Measurements from ENCODE around the gene TRAM2. TPM values are rescaled to one million over a fixed set of nuclear protein-coding genes. Genes with fewer than 3 reads are reported as not detected.

The TRAM2 gene
- polyA plus RNA-seq, 4 donors: 2.7 to 66.0 (median 8.5) TPM

DNA sequence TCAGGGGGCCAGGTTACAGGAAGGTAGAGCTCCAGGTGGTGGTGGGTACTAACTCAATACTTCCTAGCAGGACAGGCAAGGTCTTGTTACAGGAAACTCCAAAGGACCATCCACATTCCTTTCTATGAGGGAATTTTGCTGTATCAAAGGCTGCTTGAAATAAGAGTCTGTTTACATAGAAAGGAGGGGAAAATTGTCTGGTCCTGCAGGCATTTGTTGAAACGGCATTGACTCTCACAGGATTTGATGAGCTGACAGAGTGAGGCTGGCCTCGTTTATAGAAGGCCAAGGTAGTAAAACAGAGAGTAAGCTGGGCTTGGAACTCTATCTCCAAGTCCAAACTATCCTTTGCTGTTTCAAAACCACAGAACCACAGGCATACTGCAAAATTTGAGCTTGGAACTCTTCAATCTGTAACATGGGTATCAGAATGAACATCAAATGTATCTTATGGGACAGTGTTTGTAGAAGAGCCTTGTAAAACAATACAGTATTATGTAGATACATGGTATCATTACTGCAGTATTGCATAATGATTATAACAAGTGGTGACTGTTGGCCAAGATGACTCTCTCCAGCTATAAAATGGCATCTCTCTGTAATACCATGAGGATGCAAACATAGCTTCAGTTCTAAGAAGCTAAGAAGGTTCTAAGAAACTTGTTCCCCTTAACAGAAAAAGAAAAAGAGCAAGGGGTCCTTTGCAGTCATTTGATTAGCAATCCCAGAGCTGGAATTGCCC is 61.5 kb downstream of the TRAM2 start:
- Histone ChIP-seq H3K4me1 (ENCODE audit: control insufficient read depth in 3 of 3, insufficient read depth in 2 of 3, low read depth in 1 of 3, low read length in 2 of 3) (peaks cover 6 to 18% (median 13%) of the 10 kb centered on the region in 3 donors), H3K4me3 (ENCODE audit: low read depth in 1 of 3, low read length in 3 of 3) (no peak overlapping the region), H3K27me3 (ENCODE audit: control insufficient read depth in 3 of 3, insufficient read depth in 3 of 3, low read length in 3 of 3) (no peaks in the 10 kb centered on the region), H3K36me3 (ENCODE audit: control insufficient read depth in 3 of 3, insufficient read depth in 2 of 3, low read depth in 1 of 3, low read length in 3 of 3) (peaks cover 2 to 63% (median 14%) of the 10 kb centered on the region in 3 donors), H3K27ac (ENCODE audit: low read depth in 1 of 3, low read length in 2 of 3) (no peak overlapping the region), H3K9me3 (ENCODE audit: control insufficient read depth in 2 of 2, insufficient read depth in 1 of 2, low read depth in 1 of 2, low read length in 1 of 2) (no peaks in the 10 kb centered on the region)
- FAIRE-seq: no peak
- no peak for DNase-seq
- 73 to 83% (median 83%) methylated on average over 2 of the region's 2 CpGs for WGBS, 3 donors

DNA sequence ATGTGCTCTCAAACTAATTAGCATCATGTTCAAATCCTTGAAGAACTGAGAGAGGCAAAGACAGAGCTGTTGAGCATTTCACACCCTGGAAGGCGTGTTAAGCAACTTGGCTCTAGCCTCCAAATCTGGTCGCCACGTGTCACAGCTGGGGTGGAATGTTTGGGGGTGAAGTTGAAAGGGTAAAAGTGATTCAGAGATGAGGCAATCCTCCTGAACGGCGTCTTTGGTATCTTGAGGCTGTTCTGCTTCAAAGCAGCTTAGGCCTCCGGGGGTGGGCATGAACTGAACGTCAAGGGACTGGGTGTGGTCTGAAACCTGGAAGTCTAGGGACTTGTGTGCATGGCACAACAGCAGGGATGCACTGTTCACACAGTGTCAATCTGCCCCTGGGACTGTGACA is 62.3 kb downstream of the TRAM2 start:
- H3K36me3 ChIP-seq (ENCODE audit: control insufficient read depth in 3 of 3, insufficient read depth in 2 of 3, low read depth in 1 of 3, low read length in 3 of 3): peaks cover 2 to 66% (median 18%) of the 10 kb centered on the region in 3 donors
- H3K27me3 ChIP-seq (ENCODE audit: control insufficient read depth in 3 of 3, insufficient read depth in 3 of 3, low read length in 3 of 3): no peaks in the 10 kb centered on the region
- WGBS, 3 donors: 61 to 80% (median 70%) methylated on average over 7 of the region's 7 CpGs
- peak overlapping the region in 1 of 3 donors; percentile 21 for H3K27ac ChIP-seq (ENCODE audit: low read depth in 1 of 3, low read length in 2 of 3)
- no peaks in the 10 kb centered on the region for H3K9me3 ChIP-seq (ENCODE audit: control insufficient read depth in 2 of 2, insufficient read depth in 1 of 2, low read depth in 1 of 2, low read length in 1 of 2)
- DNase-seq (no peak), FAIRE-seq (no peak)
- H3K4me1 ChIP-seq (ENCODE audit: control insufficient read depth in 3 of 3, insufficient read depth in 2 of 3, low read depth in 1 of 3, low read length in 2 of 3): peaks cover 6 to 18% (median 10%) of the 10 kb centered on the region in 3 donors
- no peak overlapping the region for H3K4me3 ChIP-seq (ENCODE audit: low read depth in 1 of 3, low read length in 3 of 3)

GRCh38 chr6:52513896-52514295 is 63.0 kb downstream of the TRAM2 start:
- H3K9me3 ChIP-seq (ENCODE audit: control insufficient read depth in 2 of 2, insufficient read depth in 1 of 2, low read depth in 1 of 2, low read length in 1 of 2): no peaks in the 10 kb centered on the region
- H3K4me3 ChIP-seq (ENCODE audit: low read depth in 1 of 3, low read length in 3 of 3): no peak overlapping the region
- 88 to 93% (median 93%) methylated on average over 4 of the region's 4 CpGs for WGBS, 3 donors
- no peaks in the 10 kb centered on the region for H3K27me3 ChIP-seq (ENCODE audit: control insufficient read depth in 3 of 3, insufficient read depth in 3 of 3, low read length in 3 of 3)
- no peak for FAIRE-seq
- peaks cover 6 to 70% (median 19%) of the 10 kb centered on the region in 3 donors for H3K36me3 ChIP-seq (ENCODE audit: control insufficient read depth in 3 of 3, insufficient read depth in 2 of 3, low read depth in 1 of 3, low read length in 3 of 3)
- peak overlapping the region in 1 of 3 donors; percentile 22 for H3K27ac ChIP-seq (ENCODE audit: low read depth in 1 of 3, low read length in 2 of 3)
- peaks cover 6 to 18% (median 10%) of the 10 kb centered on the region in 3 donors for H3K4me1 ChIP-seq (ENCODE audit: control insufficient read depth in 3 of 3, insufficient read depth in 2 of 3, low read depth in 1 of 3, low read length in 2 of 3)
- DNase-seq: no peak

- 64 to 90% (median 67%) methylated on average over 2 of the region's 2 CpGs for WGBS, 3 donors
- Histone ChIP-seq H3K27ac (ENCODE audit: low read depth in 1 of 3, low read length in 2 of 3) (peak overlapping the region in 1 of 3 donors; percentile 34), H3K4me3 (ENCODE audit: low read depth in 1 of 3, low read length in 3 of 3) (no peak overlapping the region), H3K36me3 (ENCODE audit: control insufficient read depth in 3 of 3, insufficient read depth in 2 of 3, low read depth in 1 of 3, low read length in 3 of 3) (peaks cover 7 to 72% (median 19%) of the 10 kb centered on the region in 3 donors), H3K9me3 (ENCODE audit: control insufficient read depth in 2 of 2, insufficient read depth in 1 of 2, low read depth in 1 of 2, low read length in 1 of 2) (no peaks in the 10 kb centered on the region), H3K27me3 (ENCODE audit: control insufficient read depth in 3 of 3, insufficient read depth in 3 of 3, low read length in 3 of 3) (no peaks in the 10 kb centered on the region), H3K4me1 (ENCODE audit: control insufficient read depth in 3 of 3, insufficient read depth in 2 of 3, low read depth in 1 of 3, low read length in 2 of 3) (peaks cover 5 to 17% (median 9%) of the 10 kb centered on the region in 3 donors)
- FAIRE-seq: no peak
- no peak for DNase-seq
These were observed 63.4 kb downstream of the TRAM2 start for GRCh38 chr6:52513464-52513863.

DNA sequence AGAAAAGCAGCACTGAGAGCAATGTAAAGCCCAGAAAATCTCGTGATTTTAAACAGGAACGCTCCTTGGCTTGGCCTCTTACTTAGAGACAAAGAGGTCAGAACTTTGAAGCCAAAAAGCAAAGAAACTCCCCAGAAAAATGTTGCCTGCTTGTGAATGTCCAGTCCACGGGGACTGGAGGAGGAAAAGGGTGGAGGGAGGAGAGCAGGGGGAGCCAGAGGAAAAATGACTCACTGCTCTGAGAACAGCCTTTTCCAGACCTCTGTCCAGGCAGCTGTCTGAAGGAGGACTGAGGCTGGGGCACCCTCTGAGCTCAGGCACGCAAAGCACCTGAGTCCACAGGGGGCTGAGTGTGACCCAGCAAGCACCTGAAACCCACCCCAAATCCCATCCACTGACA is 64.7 kb downstream of the TRAM2 start:
- 49 to 83% (median 70%) methylated on average over 4 of the region's 4 CpGs for WGBS, 3 donors

DNA sequence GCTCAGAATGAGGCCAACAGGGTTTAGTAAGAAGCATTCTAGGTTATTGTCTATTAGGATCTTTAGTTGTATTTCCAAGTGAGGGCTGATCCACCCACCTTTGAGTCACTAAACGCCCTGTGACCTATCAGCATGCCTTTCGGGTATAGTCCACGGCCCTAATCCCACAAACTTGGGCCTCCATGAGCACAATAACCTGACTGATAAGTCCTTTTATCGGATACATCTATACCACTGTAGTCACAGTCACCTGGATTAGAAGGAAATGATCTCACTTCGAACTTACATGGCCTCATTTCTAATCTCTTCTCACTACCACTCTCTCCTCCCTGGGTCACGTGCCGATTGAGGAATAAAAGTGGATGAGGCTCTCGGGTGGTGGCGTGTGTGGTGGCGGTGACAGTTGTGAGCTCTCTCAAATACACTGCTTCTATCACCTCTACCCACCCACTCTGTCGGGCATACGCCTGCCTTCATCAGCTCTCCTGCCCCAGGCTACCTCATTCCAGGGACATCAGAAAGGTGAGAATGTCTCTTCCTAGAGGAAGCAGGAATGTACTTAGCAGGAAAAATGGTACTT is 65.2 kb downstream of the TRAM2 start:
- Histone ChIP-seq H3K4me1 (ENCODE audit: control insufficient read depth in 3 of 3, insufficient read depth in 2 of 3, low read depth in 1 of 3, low read length in 2 of 3) (peaks cover 0 to 5% (median 0%) of the 10 kb centered on the region in 3 donors), H3K9me3 (ENCODE audit: control insufficient read depth in 2 of 2, insufficient read depth in 1 of 2, low read depth in 1 of 2, low read length in 1 of 2) (no peaks in the 10 kb centered on the region), H3K36me3 (ENCODE audit: control insufficient read depth in 3 of 3, insufficient read depth in 2 of 3, low read depth in 1 of 3, low read length in 3 of 3) (peaks cover 7 to 76% (median 25%) of the 10 kb centered on the region in 3 donors), H3K27me3 (ENCODE audit: control insufficient read depth in 3 of 3, insufficient read depth in 3 of 3, low read length in 3 of 3) (no peaks in the 10 kb centered on the region), H3K4me3 (ENCODE audit: low read depth in 1 of 3, low read length in 3 of 3) (no peak overlapping the region), H3K27ac (ENCODE audit: low read depth in 1 of 3, low read length in 2 of 3) (peak overlapping the region; percentile 24 to 84 (median 45))
- DNase-seq (peak; percentile 49 to 74), FAIRE-seq (no peak)
- 54 to 80% (median 74%) methylated on average over 12 of the region's 12 CpGs for WGBS, 3 donors

More for the DNA sequence above, 64.7 kb downstream of the TRAM2 start:
- Histone ChIP-seq H3K4me3 (ENCODE audit: low read depth in 1 of 3, low read length in 3 of 3) (no peak overlapping the region), H3K4me1 (ENCODE audit: control insufficient read depth in 3 of 3, insufficient read depth in 2 of 3, low read depth in 1 of 3, low read length in 2 of 3) (peaks cover 0 to 5% (median 0%) of the 10 kb centered on the region in 3 donors), H3K27me3 (ENCODE audit: control insufficient read depth in 3 of 3, insufficient read depth in 3 of 3, low read length in 3 of 3) (no peaks in the 10 kb centered on the region), H3K9me3 (ENCODE audit: control insufficient read depth in 2 of 2, insufficient read depth in 1 of 2, low read depth in 1 of 2, low read length in 1 of 2) (no peaks in the 10 kb centered on the region), H3K27ac (ENCODE audit: low read depth in 1 of 3, low read length in 2 of 3) (peak overlapping the region; percentile 24 to 84 (median 45)), H3K36me3 (ENCODE audit: control insufficient read depth in 3 of 3, insufficient read depth in 2 of 3, low read depth in 1 of 3, low read length in 3 of 3) (peaks cover 7 to 73% (median 25%) of the 10 kb centered on the region in 3 donors)
- FAIRE-seq (no peak), DNase-seq (no peak)

- Histone ChIP-seq H3K9me3 (ENCODE audit: control insufficient read depth in 2 of 2, insufficient read depth in 1 of 2, low read depth in 1 of 2, low read length in 1 of 2) (no peaks in the 10 kb centered on the region), H3K4me3 (ENCODE audit: low read depth in 1 of 3, low read length in 3 of 3) (no peak overlapping the region), H3K4me1 (ENCODE audit: control insufficient read depth in 3 of 3, insufficient read depth in 2 of 3, low read depth in 1 of 3, low read length in 2 of 3) (peaks cover 0 to 5% (median 0%) of the 10 kb centered on the region in 3 donors), H3K36me3 (ENCODE audit: control insufficient read depth in 3 of 3, insufficient read depth in 2 of 3, low read depth in 1 of 3, low read length in 3 of 3) (peaks cover 7 to 76% (median 25%) of the 10 kb centered on the region in 3 donors), H3K27ac (ENCODE audit: low read depth in 1 of 3, low read length in 2 of 3) (peak overlapping the region in 2 of 3 donors; percentile 1 to 84), H3K27me3 (ENCODE audit: control insufficient read depth in 3 of 3, insufficient read depth in 3 of 3, low read length in 3 of 3) (no peaks in the 10 kb centered on the region)
- DNase-seq (no peak), FAIRE-seq (no peak)
- 93 to 96% (median 94%) methylated on average over 10 of the region's 10 CpGs for WGBS, 3 donors
These were observed 65.7 kb downstream of the TRAM2 start for GRCh38 chr6:52511163-52511562.

DNA sequence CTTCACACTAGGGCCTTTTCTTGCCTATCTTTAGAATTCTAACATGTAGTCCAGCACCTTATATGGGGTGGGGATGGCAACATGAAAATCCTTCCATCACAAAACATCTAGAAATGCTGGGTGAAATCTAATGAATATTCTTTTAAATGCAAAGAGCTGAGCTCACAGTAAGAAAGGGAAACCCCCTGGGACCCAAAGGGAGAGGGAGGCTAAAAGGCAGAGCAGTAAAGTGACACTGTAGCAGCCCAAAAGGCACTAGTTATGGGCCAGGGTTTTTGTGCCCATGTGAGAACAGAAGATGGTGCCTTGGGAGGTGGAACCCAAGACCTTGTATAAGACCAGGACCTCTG is 66.7 kb downstream of the TRAM2 start:
- H3K27me3 ChIP-seq (ENCODE audit: control insufficient read depth in 3 of 3, insufficient read depth in 3 of 3, low read length in 3 of 3): no peaks in the 10 kb centered on the region
- no peak overlapping the region for H3K27ac ChIP-seq (ENCODE audit: low read depth in 1 of 3, low read length in 2 of 3)
- H3K36me3 ChIP-seq (ENCODE audit: control insufficient read depth in 3 of 3, insufficient read depth in 2 of 3, low read depth in 1 of 3, low read length in 3 of 3): peaks cover 7 to 83% (median 24%) of the 10 kb centered on the region in 3 donors
- no peak for DNase-seq
- no peak for FAIRE-seq
- no peak overlapping the region for H3K4me3 ChIP-seq (ENCODE audit: low read depth in 1 of 3, low read length in 3 of 3)
- H3K4me1 ChIP-seq (ENCODE audit: control insufficient read depth in 3 of 3, insufficient read depth in 2 of 3, low read depth in 1 of 3, low read length in 2 of 3): peaks cover 0 to 5% (median 0%) of the 10 kb centered on the region in 3 donors
- H3K9me3 ChIP-seq (ENCODE audit: control insufficient read depth in 2 of 2, insufficient read depth in 1 of 2, low read depth in 1 of 2, low read length in 1 of 2): no peaks in the 10 kb centered on the region
